HepG2 (cell line): ENCODE measurements around the gene RNASE8. TPM values are rescaled to one million over a fixed set of nuclear protein-coding genes. Genes with fewer than 3 reads are reported as not detected.

Source experiments
- AFF4 ChIP-seq: sonication (generic); formaldehyde crosslinking; IDR thresholded peaks from 2 replicates; pipeline ENCODE4 v1.4.0; 2020; ENCODE audit warnings: missing genetic modification reagents
- ARNT2 ChIP-seq: sonication (generic); formaldehyde crosslinking; IDR thresholded peaks from 2 replicates; pipeline ENCODE4 v1.8.0; 2022; ENCODE audit warnings: mild to moderate bottlenecking, low read depth, missing genetic modification reagents, moderate library complexity
- CEBPG ChIP-seq: IDR thresholded peaks from 2 replicates; pipeline ENCODE4 v1.6.1; 2016
- FIP1L1 ChIP-seq: fragments of 200-400 bp; formaldehyde crosslinking; IDR thresholded peaks from 2 replicates; pipeline ENCODE4 v1.6.1; 2018; ENCODE audit warnings: low read depth, mild to moderate bottlenecking, low read length, moderate library complexity, borderline replicate concordance; ENCODE audit not compliant: insufficient read depth
- GLI4 ChIP-seq: sonication (generic); formaldehyde crosslinking; IDR thresholded peaks from 2 replicates; pipeline ENCODE4 v1.5.1; 2020; ENCODE audit warnings: missing genetic modification reagents, mild to moderate bottlenecking, moderate library complexity, borderline replicate concordance
- HNRNPLL ChIP-seq: fragments of 200-400 bp; formaldehyde crosslinking; IDR thresholded peaks from 2 replicates; pipeline ENCODE4 v1.6.1; 2017; ENCODE audit warnings: mild to moderate bottlenecking, low read depth, low read length; ENCODE audit not compliant: poor library complexity, severe bottlenecking
- IKZF4 ChIP-seq: sonication (generic); formaldehyde crosslinking; IDR thresholded peaks from 2 replicates; pipeline ENCODE4 v1.5.1; 2020; ENCODE audit warnings: borderline replicate concordance, mild to moderate bottlenecking, low read depth, missing genetic modification reagents; ENCODE audit errors: not compliant biosample characterization
- JUNB ChIP-seq: sonication (generic); formaldehyde crosslinking; IDR thresholded peaks from 2 replicates; pipeline ENCODE4 v1.8.0; 2022; ENCODE audit warnings: missing genetic modification reagents, mild to moderate bottlenecking, borderline replicate concordance
- KLF16 ChIP-seq, 2 experiments: sonication (generic) in 1 of 2; formaldehyde crosslinking in 1 of 2; IDR thresholded peaks; 2 replicates each; pipeline versions ENCODE4 v1.6.1 to v1.8.0; 2016 to 2023; ENCODE audit warnings: missing genetic modification reagents in 2 of 2, missing compliant biosample characterization in 1 of 2
- MAFK ChIP-seq, 2 experiments: IDR thresholded peaks in 1 of 2; conservative IDR thresholded peaks in 1 of 2; 2 replicates each; pipeline ENCODE4 v1.6.1; 2011; ENCODE audit warnings: improper control_type of control experiment in 2 of 2, low read length in 2 of 2
- YEATS4 ChIP-seq: sonication (generic); formaldehyde crosslinking; IDR thresholded peaks from 2 replicates; pipeline ENCODE4 v1.4.0; 2020; ENCODE audit warnings: missing genetic modification reagents, borderline replicate concordance
- ZNF367 ChIP-seq: sonication (generic); formaldehyde crosslinking; IDR thresholded peaks from 2 replicates; pipeline ENCODE4 v1.4.0; 2020; ENCODE audit warnings: missing genetic modification reagents, borderline replicate concordance
- ZNF749 ChIP-seq: sonication (generic); formaldehyde crosslinking; IDR thresholded peaks from 2 replicates; pipeline ENCODE4 v1.8.0; 2022; ENCODE audit warnings: mild to moderate bottlenecking, missing genetic modification reagents, moderate library complexity, borderline replicate concordance
- ZNF784 ChIP-seq: sonication (generic); formaldehyde crosslinking; IDR thresholded peaks from 2 replicates; pipeline ENCODE4 v1.5.1; 2020; ENCODE audit warnings: missing genetic modification reagents, mild to moderate bottlenecking, borderline replicate concordance
- polyA plus RNA-seq, 8 experiments: library from polyadenylated mRNA; depleted of rRNA in 3 of 8; stranded (reverse) in 7 of 8; unstranded in 1 of 8; fragments of >200 nt; fragmentation: Illumina TruSeq in 4 of 8; extraction: Trizol in 4 of 8; gene quantifications; 2 replicates each; pipeline versions ENCODE4 v1.2.1 to v1.2.3, GENCODE V29; 2011 to 2016; ENCODE audit warnings: low read depth in 4 of 8, missing spikeins in 1 of 8, mixed read lengths in 1 of 8; ENCODE audit not compliant: insufficient read depth in 1 of 8
- total RNA-seq, 5 experiments: library from RNA; depleted of rRNA; stranded (reverse); fragments of >200 nt; fragmentation: Illumina TruSeq; extraction: Trizol; gene quantifications; 2 replicates each; pipeline ENCODE4 v1.2.3, GENCODE V29; 2016; ENCODE audit warnings: low read depth in 1 of 5
- TF ChIP-seq, protein P1 (sequence below): sonication (generic); formaldehyde crosslinking; IDR thresholded peaks from 2 replicates; pipeline ENCODE4 v1.5.0; 2020; ENCODE audit warnings: missing genetic modification reagents, mild to moderate bottlenecking, borderline replicate concordance
- TF ChIP-seq, protein P2 (sequence below): sonication (generic); formaldehyde crosslinking; IDR thresholded peaks from 2 replicates; pipeline ENCODE4 v1.9.0; 2021; ENCODE audit warnings: mild to moderate bottlenecking, missing genetic modification reagents

Gene RNASE8
- total and polyA plus RNA-seq, 2 of the 13 experiments (the other 11 are each of a cell fraction or from before 2014, with no cell fraction given), result not detected

DNA sequence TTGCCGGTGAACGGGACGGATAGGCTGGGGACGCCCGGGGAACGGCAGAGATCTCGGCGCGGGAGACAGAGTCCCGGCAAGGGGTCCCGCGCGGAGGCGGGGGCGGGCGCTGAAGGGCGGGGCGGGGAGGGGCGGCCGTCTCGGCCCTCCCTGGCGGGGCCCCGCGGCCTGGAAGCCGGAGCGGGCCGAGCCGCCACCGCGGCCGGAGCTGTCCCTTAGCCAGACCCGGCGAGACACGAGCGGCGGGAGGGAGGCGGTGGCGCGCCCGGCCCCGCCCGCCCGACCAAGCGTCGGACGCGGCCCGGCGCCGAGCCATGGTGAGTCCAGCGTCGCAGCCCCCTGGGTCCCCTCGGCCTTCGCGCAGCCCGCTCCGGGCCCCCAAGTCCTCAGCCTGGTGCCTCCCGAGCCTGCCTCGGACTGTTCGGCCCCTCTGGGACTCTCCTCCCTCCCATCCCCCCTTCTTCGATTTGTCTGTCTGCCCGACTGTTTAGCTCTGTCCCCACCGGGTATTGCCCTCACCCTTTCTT is 12.5 kb downstream of the RNASE8 start, which contains the start of gene ARHGEF40 (continued):
- TF ChIP-seq MAFK (conservative IDR thresholded peaks at IDR 0.05 in 1 of 2, IDR thresholded peaks at IDR 0.05 in 1 of 2; ENCODE audit: low read length in 2 of 2) (no peak), JUNB (CRISPR knock-in tag) (0 out of 2 replicates have a peak, but pooled peaks have one; percentile 44), KLF16 (CRISPR knock-in tag; IDR thresholded peaks at IDR 0.05) (0 out of 4 replicates have a peak, but pooled peaks of 1 of the 2 experiments have one; percentile 3), FIP1L1 (0 out of 2 replicates have a peak, but pooled peaks have one; percentile 38), HNRNPLL (no peak), CEBPG (CRISPR knock-in tag) (no peak), IKZF4 (CRISPR knock-in tag) (peak; percentile 64), GLI4 (CRISPR knock-in tag) (0 out of 2 replicates have a peak, but pooled peaks have one; percentile 21), ZNF749 (CRISPR knock-in tag) (0 out of 2 replicates have a peak, but pooled peaks have one; percentile 70), ARNT2 (peak; percentile 83), ZNF367 (CRISPR knock-in tag) (no peak), YEATS4 (CRISPR knock-in tag) (no peak), ZNF784 (CRISPR knock-in tag) (peak; percentile 89; the same call in 1 of the 2 replicates), AFF4 (CRISPR knock-in tag) (0 out of 2 replicates have a peak, but pooled peaks have one; percentile 23)
- TF ChIP-seq, protein P1, sequence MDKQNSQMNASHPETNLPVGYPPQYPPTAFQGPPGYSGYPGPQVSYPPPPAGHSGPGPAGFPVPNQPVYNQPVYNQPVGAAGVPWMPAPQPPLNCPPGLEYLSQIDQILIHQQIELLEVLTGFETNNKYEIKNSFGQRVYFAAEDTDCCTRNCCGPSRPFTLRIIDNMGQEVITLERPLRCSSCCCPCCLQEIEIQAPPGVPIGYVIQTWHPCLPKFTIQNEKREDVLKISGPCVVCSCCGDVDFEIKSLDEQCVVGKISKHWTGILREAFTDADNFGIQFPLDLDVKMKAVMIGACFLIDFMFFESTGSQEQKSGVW, result no peak
- TF ChIP-seq, protein P2, sequence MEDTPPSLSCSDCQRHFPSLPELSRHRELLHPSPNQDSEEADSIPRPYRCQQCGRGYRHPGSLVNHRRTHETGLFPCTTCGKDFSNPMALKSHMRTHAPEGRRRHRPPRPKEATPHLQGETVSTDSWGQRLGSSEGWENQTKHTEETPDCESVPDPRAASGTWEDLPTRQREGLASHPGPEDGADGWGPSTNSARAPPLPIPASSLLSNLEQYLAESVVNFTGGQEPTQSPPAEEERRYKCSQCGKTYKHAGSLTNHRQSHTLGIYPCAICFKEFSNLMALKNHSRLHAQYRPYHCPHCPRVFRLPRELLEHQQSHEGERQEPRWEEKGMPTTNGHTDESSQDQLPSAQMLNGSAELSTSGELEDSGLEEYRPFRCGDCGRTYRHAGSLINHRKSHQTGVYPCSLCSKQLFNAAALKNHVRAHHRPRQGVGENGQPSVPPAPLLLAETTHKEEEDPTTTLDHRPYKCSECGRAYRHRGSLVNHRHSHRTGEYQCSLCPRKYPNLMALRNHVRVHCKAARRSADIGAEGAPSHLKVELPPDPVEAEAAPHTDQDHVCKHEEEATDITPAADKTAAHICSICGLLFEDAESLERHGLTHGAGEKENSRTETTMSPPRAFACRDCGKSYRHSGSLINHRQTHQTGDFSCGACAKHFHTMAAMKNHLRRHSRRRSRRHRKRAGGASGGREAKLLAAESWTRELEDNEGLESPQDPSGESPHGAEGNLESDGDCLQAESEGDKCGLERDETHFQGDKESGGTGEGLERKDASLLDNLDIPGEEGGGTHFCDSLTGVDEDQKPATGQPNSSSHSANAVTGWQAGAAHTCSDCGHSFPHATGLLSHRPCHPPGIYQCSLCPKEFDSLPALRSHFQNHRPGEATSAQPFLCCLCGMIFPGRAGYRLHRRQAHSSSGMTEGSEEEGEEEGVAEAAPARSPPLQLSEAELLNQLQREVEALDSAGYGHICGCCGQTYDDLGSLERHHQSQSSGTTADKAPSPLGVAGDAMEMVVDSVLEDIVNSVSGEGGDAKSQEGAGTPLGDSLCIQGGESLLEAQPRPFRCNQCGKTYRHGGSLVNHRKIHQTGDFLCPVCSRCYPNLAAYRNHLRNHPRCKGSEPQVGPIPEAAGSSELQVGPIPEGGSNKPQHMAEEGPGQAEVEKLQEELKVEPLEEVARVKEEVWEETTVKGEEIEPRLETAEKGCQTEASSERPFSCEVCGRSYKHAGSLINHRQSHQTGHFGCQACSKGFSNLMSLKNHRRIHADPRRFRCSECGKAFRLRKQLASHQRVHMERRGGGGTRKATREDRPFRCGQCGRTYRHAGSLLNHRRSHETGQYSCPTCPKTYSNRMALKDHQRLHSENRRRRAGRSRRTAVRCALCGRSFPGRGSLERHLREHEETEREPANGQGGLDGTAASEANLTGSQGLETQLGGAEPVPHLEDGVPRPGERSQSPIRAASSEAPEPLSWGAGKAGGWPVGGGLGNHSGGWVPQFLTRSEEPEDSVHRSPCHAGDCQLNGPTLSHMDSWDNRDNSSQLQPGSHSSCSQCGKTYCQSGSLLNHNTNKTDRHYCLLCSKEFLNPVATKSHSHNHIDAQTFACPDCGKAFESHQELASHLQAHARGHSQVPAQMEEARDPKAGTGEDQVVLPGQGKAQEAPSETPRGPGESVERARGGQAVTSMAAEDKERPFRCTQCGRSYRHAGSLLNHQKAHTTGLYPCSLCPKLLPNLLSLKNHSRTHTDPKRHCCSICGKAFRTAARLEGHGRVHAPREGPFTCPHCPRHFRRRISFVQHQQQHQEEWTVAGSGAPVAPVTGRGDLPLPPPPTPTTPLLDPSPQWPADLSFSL (CRISPR knock-in tag), result no peak
